ENCODE measurements around the gene PLXDC2.

PLXDC2 gene

GRCh38 chr10:20228729-20229128 is 412.5 kb downstream of the PLXDC2 start:
- DNase-seq = no peak

- DNase-seq = no peak
Observed at GRCh38 chr10:20232079-20232705, 416.0 kb downstream of the PLXDC2 start.

GRCh38 chr10:20233423-20233822 is 417.2 kb downstream of the PLXDC2 start:
- DNase-seq = no peak

- DNase-seq = no peak
Observed at GRCh38 chr10:20234579-20234978, 418.3 kb downstream of the PLXDC2 start.

- no peak for DNase-seq
Observed at GRCh38 chr10:20237091-20237570, 420.9 kb downstream of the PLXDC2 start.

GRCh38 chr10:20237586-20237985 is 421.4 kb downstream of the PLXDC2 start:
- no peak for DNase-seq

- DNase-seq = no peak
Observed at GRCh38 chr10:20240643-20241042, 424.4 kb downstream of the PLXDC2 start.

GRCh38 chr10:20247454-20247853 is 431.2 kb downstream of the PLXDC2 start:
- no peak for DNase-seq

- no peak for DNase-seq
Observed at GRCh38 chr10:20247891-20248708, 431.9 kb downstream of the PLXDC2 start.

GRCh38 chr10:20254078-20254477 is 437.8 kb downstream of the PLXDC2 start:
- no peak for DNase-seq

GRCh38 chr10:20254497-20254896 is 438.3 kb downstream of the PLXDC2 start:
- DNase-seq = no peak

GRCh38 chr10:20256969-20257368 is 440.7 kb downstream of the PLXDC2 start:
- DNase-seq = no peak

- DNase-seq = no peak
Observed at GRCh38 chr10:20257422-20257821, 441.2 kb downstream of the PLXDC2 start.

GRCh38 chr10:20265146-20265545 is 448.9 kb downstream of the PLXDC2 start:
- DNase-seq = no peak

GRCh38 chr10:20267734-20268133 is 451.5 kb downstream of the PLXDC2 start:
- no peak for DNase-seq

GRCh38 chr10:20271490-20271889 is 455.3 kb downstream of the PLXDC2 start:
- no peak for DNase-seq

- no peak for DNase-seq
Observed at GRCh38 chr10:20272608-20273007, 456.4 kb downstream of the PLXDC2 start.

GRCh38 chr10:20274571-20274970 is 458.3 kb downstream of the PLXDC2 start:
- no peak for DNase-seq

GRCh38 chr10:20276127-20276979 is 460.1 kb downstream of the PLXDC2 start:
- no peak for DNase-seq

GRCh38 chr10:20277820-20278219 is 461.6 kb downstream of the PLXDC2 start:
- no peak for DNase-seq

GRCh38 chr10:20281579-20281978 is 465.3 kb downstream of the PLXDC2 start:
- DNase-seq = no peak

- no peak for DNase-seq
Observed at GRCh38 chr10:20287586-20287985, 471.4 kb downstream of the PLXDC2 start.

- no peak for DNase-seq
Observed at GRCh38 chr10:20288060-20288459, 471.8 kb downstream of the PLXDC2 start.
